OCI-LY1 (cell line): ENCODE data around the gene FAF1.

ENCODE experiments used
- EZH2 ChIP-seq: fragments of 200-600 bp; sonication (generic), shearing (Covaris generic); IDR thresholded peaks from 2 replicates; pipeline ENCODE4 v1.8.0; 2017; ENCODE audit warnings: borderline replicate concordance, mixed run types, mild to moderate bottlenecking, antibody characterized with exemption, low read length, moderate library complexity, mixed read lengths
- TF ChIP-seq, protein P1 (sequence below): fragments of 200-600 bp; sonication (generic), shearing (Covaris generic); IDR thresholded peaks from 2 replicates; pipeline ENCODE4 v1.5.1; 2017; ENCODE audit warnings: mild to moderate bottlenecking, antibody characterized with exemption, low read length, moderate library complexity, mixed read lengths

DNA sequence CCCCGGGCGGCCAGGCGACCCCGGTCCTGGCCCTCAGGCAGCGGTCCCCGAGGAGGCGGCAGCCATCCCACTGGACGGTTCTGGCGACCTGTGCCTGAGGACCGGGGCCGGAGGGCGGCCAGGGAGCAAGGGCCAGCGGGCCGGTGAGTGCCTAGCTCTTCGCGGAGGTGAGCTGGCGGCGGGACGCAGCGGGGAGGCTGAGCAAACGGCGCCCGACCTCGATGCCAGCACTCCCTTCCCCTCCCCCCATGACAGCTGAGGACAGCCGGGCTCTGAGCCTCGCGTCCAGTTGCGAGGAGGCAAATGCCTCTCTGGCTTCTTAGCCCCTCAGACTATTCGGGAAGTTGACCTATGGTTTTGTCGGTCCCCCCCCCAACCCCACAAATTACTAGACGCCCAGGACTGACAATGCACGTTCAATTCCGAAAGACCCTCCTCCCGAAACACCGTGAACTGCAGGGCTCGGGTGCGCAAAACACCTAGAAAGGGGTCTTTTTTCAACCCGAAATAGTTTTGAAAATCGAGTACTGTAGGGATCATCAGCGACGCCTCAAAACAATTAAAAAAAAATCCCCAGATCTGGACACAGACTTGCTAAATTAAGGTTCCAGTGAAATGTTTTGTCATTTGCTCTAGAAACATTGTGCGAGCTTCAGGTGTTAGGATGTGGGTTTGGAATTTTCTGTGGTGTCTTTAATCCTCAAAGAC lies 18.2 kb upstream of the FAF1 start:
- TF ChIP-seq, protein P1, sequence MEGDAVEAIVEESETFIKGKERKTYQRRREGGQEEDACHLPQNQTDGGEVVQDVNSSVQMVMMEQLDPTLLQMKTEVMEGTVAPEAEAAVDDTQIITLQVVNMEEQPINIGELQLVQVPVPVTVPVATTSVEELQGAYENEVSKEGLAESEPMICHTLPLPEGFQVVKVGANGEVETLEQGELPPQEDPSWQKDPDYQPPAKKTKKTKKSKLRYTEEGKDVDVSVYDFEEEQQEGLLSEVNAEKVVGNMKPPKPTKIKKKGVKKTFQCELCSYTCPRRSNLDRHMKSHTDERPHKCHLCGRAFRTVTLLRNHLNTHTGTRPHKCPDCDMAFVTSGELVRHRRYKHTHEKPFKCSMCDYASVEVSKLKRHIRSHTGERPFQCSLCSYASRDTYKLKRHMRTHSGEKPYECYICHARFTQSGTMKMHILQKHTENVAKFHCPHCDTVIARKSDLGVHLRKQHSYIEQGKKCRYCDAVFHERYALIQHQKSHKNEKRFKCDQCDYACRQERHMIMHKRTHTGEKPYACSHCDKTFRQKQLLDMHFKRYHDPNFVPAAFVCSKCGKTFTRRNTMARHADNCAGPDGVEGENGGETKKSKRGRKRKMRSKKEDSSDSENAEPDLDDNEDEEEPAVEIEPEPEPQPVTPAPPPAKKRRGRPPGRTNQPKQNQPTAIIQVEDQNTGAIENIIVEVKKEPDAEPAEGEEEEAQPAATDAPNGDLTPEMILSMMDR, result no peak
- no peak for TF ChIP-seq EZH2
